Measurements from ENCODE around the gene TMEM91. TPM values are rescaled to one million over a fixed set of nuclear protein-coding genes. Genes with fewer than 3 reads are reported as not detected.

Gene TMEM91
- total and polyA plus RNA-seq, 2 of the 4 experiments (the other 2 are of a cell fraction) = 1.4 to 4.8 TPM

GRCh38 chr19:41353466-41354342 is 22.6 kb upstream of the TMEM91 start, which contains the start of gene TGFB1:
Gene TGFB1 (minus strand): TSS chr19:41353922. CDS start chr19:41353044, 878 bp downstream.
- peak within 1 kb of the TSS; percentile 76 for H3K4me3 ChIP-seq (ENCODE audit: insufficient read depth, low read depth, low read length)
- peak within 1 kb of the TSS; percentile 72 for H3K56ac ChIP-seq (ENCODE audit: extremely low read depth, insufficient read depth, low read length)
- H3K4me2 ChIP-seq (ENCODE audit: low read depth, low read length) = peak within 1 kb of the TSS; percentile 98
- peak within 1 kb of the TSS; percentile 73 for H3K27ac ChIP-seq (ENCODE audit: insufficient read depth, low read length)
- intact Hi-C loops (cut with micrococcal nuclease) (loop anchor here (1.0 to 5.0 kb wide), 3 partner anchors 44 to 149 kb away; partner anchors contain the start of genes BCKDHA, EXOSC5 and HNRNPUL1), in situ Hi-C loops (cut with MboI; ENCODE audit: low sequenced_read_pairs) (no loop called here), dilution Hi-C loops (cut with HindIII; ENCODE audit: low sequenced_read_pairs, unreplicated experiment) (no loop called here)
- peak within 1 kb of the TSS; percentile 86 for H2AK5ac ChIP-seq (ENCODE audit: low read depth, low read length)
- H3K4ac ChIP-seq (ENCODE audit: low read depth, low read length) = peak within 1 kb of the TSS; percentile 95
- H3K9ac ChIP-seq (ENCODE audit: low read depth, low read length) = peak within 1 kb of the TSS; percentile 90
- no peaks in the 10 kb centered on the region for H3K27me3 ChIP-seq (ENCODE audit: control insufficient read depth, insufficient read depth, low read length)
- H3K23ac ChIP-seq (ENCODE audit: low read depth, low read length) = peak within 1 kb of the TSS; percentile 94; the same call in 1 of the 2 replicates
- CTCF ChIA-PET = interaction anchor here (1.0 kb wide), 1 partner anchor 11 kb away, joined by 3 read pairs; no protein-coding TSS in a partner anchor
- no peaks in the 10 kb centered on the region for H3K9me3 ChIP-seq (ENCODE audit: control insufficient read depth, insufficient read depth, low read length)
- WGBS, 2 experiments (ENCODE audit: extremely low coverage in 2 of 2, insufficient read length in 1 of 2) = 1% methylated on average over 23 of the region's 78 CpGs; no CpG with 5 or more reads in 1 of the 2 experiments
- H3K36me3 ChIP-seq (ENCODE audit: control insufficient read depth, insufficient read depth, low read length) = no peaks in the 10 kb centered on the region
- peak within 1 kb of the TSS; percentile 48 for H2BK5ac ChIP-seq (ENCODE audit: low read depth, low read length, poor library complexity, severe bottlenecking)
- BruUV-seq (replicated peaks) = TSS peak; percentile 97
- H2AK9ac ChIP-seq (replicated peaks; ENCODE audit: low read depth, low read length, poor library complexity) = peak within 1 kb of the TSS; percentile 98
- peaks cover 14 to 47% of the 10 kb centered on the region in 2 experiments; a peak in 3 of 4 replicates for H3K79me1 ChIP-seq (ENCODE audit: low read depth in 1 of 2, low read length in 2 of 2)
- H4K5ac ChIP-seq (ENCODE audit: low read depth, low read length) = peak within 1 kb of the TSS; percentile 47; the same call in 1 of the 2 replicates
- DNase-seq = peak; percentile 87
- peak within 1 kb of the TSS; percentile 91 for H2AFZ ChIP-seq (replicated peaks; ENCODE audit: low read length, poor library complexity)
- no peak within 1 kb of the TSS; the same call in 1 of the 2 replicates for H2BK20ac ChIP-seq (ENCODE audit: low read depth, low read length)
- peak within 1 kb of the TSS; percentile 87 for H3K14ac ChIP-seq (replicated peaks; ENCODE audit: low read depth, low read length)
- H3K9me1 ChIP-seq (ENCODE audit: insufficient read depth, low read length) = no peaks in the 10 kb centered on the region
- POLR2A ChIA-PET (ENCODE audit: unreplicated experiment) = interaction anchor here (1.3 kb wide), 1 partner anchor 10 kb away, joined by 5 read pairs; the partner anchor contains the start of gene B9D2
- H2BK120ac ChIP-seq (ENCODE audit: low read depth, low read length) = peak within 1 kb of the TSS; percentile 71
- peak within 1 kb of the TSS; percentile 60; the same call in 1 of the 3 replicates for H2BK15ac ChIP-seq (ENCODE audit: low read depth, low read length)
- peak within 1 kb of the TSS; percentile 71 for H4K91ac ChIP-seq (ENCODE audit: insufficient read depth, low read depth, low read length)
- peak; percentile 78 for ATAC-seq (ENCODE audit: low read depth)
- H4K8ac ChIP-seq (ENCODE audit: low read depth in 2 of 2, low read length in 2 of 2) = peak within 1 kb of the TSS; percentile 49 to 87; a peak in 2 of 4 replicates
- peaks cover 44% of the 10 kb centered on the region for H4K20me1 ChIP-seq (ENCODE audit: insufficient read depth, low read length)
- H3K18ac ChIP-seq (ENCODE audit: low read depth, low read length) = peak within 1 kb of the TSS; percentile 58
- H3K4me1 ChIP-seq (ENCODE audit: control insufficient read depth, insufficient read depth, low read length) = no peaks in the 10 kb centered on the region
- peak; percentile 85 for TF ChIP-seq POLR2A (IDR thresholded peaks at IDR 0.05; ENCODE audit: low read depth, low read length)
- no peak for TF ChIP-seq RFX5 (IDR thresholded peaks at IDR 0.05; ENCODE audit: low read depth, low read length)
- TF ChIP-seq MAZ (IDR thresholded peaks at IDR 0.05; ENCODE audit: borderline replicate concordance, low read depth, low read length) = peak; percentile 82
- TF ChIP-seq, protein P1, sequence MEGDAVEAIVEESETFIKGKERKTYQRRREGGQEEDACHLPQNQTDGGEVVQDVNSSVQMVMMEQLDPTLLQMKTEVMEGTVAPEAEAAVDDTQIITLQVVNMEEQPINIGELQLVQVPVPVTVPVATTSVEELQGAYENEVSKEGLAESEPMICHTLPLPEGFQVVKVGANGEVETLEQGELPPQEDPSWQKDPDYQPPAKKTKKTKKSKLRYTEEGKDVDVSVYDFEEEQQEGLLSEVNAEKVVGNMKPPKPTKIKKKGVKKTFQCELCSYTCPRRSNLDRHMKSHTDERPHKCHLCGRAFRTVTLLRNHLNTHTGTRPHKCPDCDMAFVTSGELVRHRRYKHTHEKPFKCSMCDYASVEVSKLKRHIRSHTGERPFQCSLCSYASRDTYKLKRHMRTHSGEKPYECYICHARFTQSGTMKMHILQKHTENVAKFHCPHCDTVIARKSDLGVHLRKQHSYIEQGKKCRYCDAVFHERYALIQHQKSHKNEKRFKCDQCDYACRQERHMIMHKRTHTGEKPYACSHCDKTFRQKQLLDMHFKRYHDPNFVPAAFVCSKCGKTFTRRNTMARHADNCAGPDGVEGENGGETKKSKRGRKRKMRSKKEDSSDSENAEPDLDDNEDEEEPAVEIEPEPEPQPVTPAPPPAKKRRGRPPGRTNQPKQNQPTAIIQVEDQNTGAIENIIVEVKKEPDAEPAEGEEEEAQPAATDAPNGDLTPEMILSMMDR (conservative IDR thresholded peaks at IDR 0.05; ENCODE audit: low read depth, low read length) = peak; percentile 89
- TF ChIP-seq RAD21 (IDR thresholded peaks at IDR 0.05; ENCODE audit: low read length) = peak; percentile 52
- no peak for TF ChIP-seq MXI1 (IDR thresholded peaks at IDR 0.05; ENCODE audit: borderline replicate concordance, low read depth, low read length)
- TF ChIP-seq, protein P2, sequence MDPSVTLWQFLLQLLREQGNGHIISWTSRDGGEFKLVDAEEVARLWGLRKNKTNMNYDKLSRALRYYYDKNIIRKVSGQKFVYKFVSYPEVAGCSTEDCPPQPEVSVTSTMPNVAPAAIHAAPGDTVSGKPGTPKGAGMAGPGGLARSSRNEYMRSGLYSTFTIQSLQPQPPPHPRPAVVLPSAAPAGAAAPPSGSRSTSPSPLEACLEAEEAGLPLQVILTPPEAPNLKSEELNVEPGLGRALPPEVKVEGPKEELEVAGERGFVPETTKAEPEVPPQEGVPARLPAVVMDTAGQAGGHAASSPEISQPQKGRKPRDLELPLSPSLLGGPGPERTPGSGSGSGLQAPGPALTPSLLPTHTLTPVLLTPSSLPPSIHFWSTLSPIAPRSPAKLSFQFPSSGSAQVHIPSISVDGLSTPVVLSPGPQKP (IDR thresholded peaks at IDR 0.05; ENCODE audit: borderline replicate concordance, low read depth, low read length) = no peak
- no peak for TF ChIP-seq FOS (IDR thresholded peaks at IDR 0.05; ENCODE audit: low read depth, low read length)
- TF ChIP-seq CEBPB (IDR thresholded peaks at IDR 0.05; ENCODE audit: low read depth, low read length) = no peak
- TF ChIP-seq NFE2L2 (IDR thresholded peaks at IDR 0.05; ENCODE audit: low read depth, low read length) = no peak
- no peak for TF ChIP-seq MAFK (IDR thresholded peaks at IDR 0.05; ENCODE audit: low read depth, low read length)
- peak; percentile 53; the same call in 1 of the 2 replicates for TF ChIP-seq CHD1 (IDR thresholded peaks at IDR 0.05; ENCODE audit: low read depth, low read length)
- peak; percentile 54 for TF ChIP-seq RCOR1 (IDR thresholded peaks at IDR 0.05; ENCODE audit: insufficient replicate concordance, low read length)
- TF ChIP-seq SMC3 (IDR thresholded peaks at IDR 0.05; ENCODE audit: low read depth, low read length) = peak; percentile 58
